HepG2 (cell line): ENCODE measurements around the gene TMTC1. TPM values are rescaled to one million over a fixed set of nuclear protein-coding genes. Genes with fewer than 3 reads are reported as not detected.

Experiments used
- CBFB ChIP-seq: sonication (generic); formaldehyde crosslinking; IDR thresholded peaks from 2 replicates; pipeline ENCODE4 v1.4.0; 2020; ENCODE audit warnings: missing genetic modification reagents
- CC2D1A ChIP-seq: sonication (generic); formaldehyde crosslinking; IDR thresholded peaks from 2 replicates; pipeline ENCODE4 v1.8.1; 2023; ENCODE audit warnings: mild to moderate bottlenecking, missing genetic modification reagents
- DR1 ChIP-seq: sonication (generic); formaldehyde crosslinking; IDR thresholded peaks from 2 replicates; pipeline ENCODE4 v1.8.0; 2021; ENCODE audit warnings: mild to moderate bottlenecking, missing genetic modification reagents, inconsistent platforms
- EHMT2 ChIP-seq: fragments of 200-600 bp; sonication (generic); IDR thresholded peaks from 2 replicates; pipeline ENCODE4 v1.7.0; 2017; ENCODE audit warnings: antibody characterized with exemption, low read depth, low read length, borderline replicate concordance
- FOSL1 ChIP-seq: sonication (generic); formaldehyde crosslinking; IDR thresholded peaks from 2 replicates; pipeline ENCODE4 v1.9.0; 2021; ENCODE audit warnings: missing genetic modification reagents, borderline replicate concordance
- FOXO1 ChIP-seq: sonication (generic); formaldehyde crosslinking; IDR thresholded peaks from 2 replicates; pipeline ENCODE4 v1.4.0; 2020; ENCODE audit warnings: missing genetic modification reagents
- HHEX ChIP-seq: IDR thresholded peaks from 2 replicates; pipeline ENCODE4 v1.6.1; 2016; ENCODE audit warnings: control low read depth
- HOMEZ ChIP-seq: IDR thresholded peaks from 2 replicates; pipeline ENCODE4 v1.6.1; 2016; ENCODE audit warnings: low read depth
- KDM6A ChIP-seq: IDR thresholded peaks from 2 replicates; pipeline ENCODE4 v1.6.1; 2016; ENCODE audit warnings: low read depth
- MAF1 ChIP-seq: sonication (generic); formaldehyde crosslinking; IDR thresholded peaks from 2 replicates; pipeline ENCODE4 v1.5.0; 2020; ENCODE audit warnings: missing genetic modification reagents, borderline replicate concordance
- NFRKB ChIP-seq: fragments of 450-650 bp; IDR thresholded peaks from 2 replicates; pipeline ENCODE4 v1.6.1; 2017
- SCMH1 ChIP-seq: sonication (generic); formaldehyde crosslinking; IDR thresholded peaks from 2 replicates; pipeline ENCODE4 v1.9.0; 2021; ENCODE audit warnings: missing genetic modification reagents, mild to moderate bottlenecking, borderline replicate concordance
- SMAD1 ChIP-seq: sonication (generic); formaldehyde crosslinking; IDR thresholded peaks from 2 replicates; pipeline ENCODE4 v1.4.0; 2020; ENCODE audit warnings: missing genetic modification reagents, low read depth, mild to moderate bottlenecking, borderline replicate concordance
- XRCC5 ChIP-seq: fragments of 200-400 bp; formaldehyde crosslinking; optimal IDR thresholded peaks from 2 replicates; pipeline ENCODE3; 2017; ENCODE audit warnings: mild to moderate bottlenecking, low read length
- ZFX ChIP-seq: sonication (generic); formaldehyde crosslinking; IDR thresholded peaks from 2 replicates; pipeline ENCODE4 v1.4.0; 2020; ENCODE audit warnings: mild to moderate bottlenecking, low read depth, missing genetic modification reagents, moderate library complexity
- ZNF136 ChIP-seq: sonication (generic); formaldehyde crosslinking; IDR thresholded peaks from 2 replicates; pipeline ENCODE4 v1.8.1; 2022; ENCODE audit warnings: low read depth, mild to moderate bottlenecking, moderate library complexity, missing genetic modification reagents
- ZNF224 ChIP-seq: sonication (generic); formaldehyde crosslinking; IDR thresholded peaks from 2 replicates; pipeline ENCODE4 v1.5.0; 2020; ENCODE audit warnings: mild to moderate bottlenecking, missing genetic modification reagents
- ZNF282 ChIP-seq: fragments of 450-650 bp; IDR thresholded peaks from 2 replicates; pipeline ENCODE4 v1.6.1; 2018; ENCODE audit not compliant: partially characterized antibody
- ZNF331 ChIP-seq: sonication (generic); formaldehyde crosslinking; IDR thresholded peaks from 2 replicates; pipeline ENCODE4 v1.4.0; 2020; ENCODE audit warnings: missing genetic modification reagents
- ZNF337 ChIP-seq: sonication (generic); formaldehyde crosslinking; IDR thresholded peaks from 2 replicates; pipeline ENCODE4 v1.5.1; 2020; ENCODE audit warnings: missing genetic modification reagents, low read depth, mild to moderate bottlenecking, borderline replicate concordance
- ZNF543 ChIP-seq: sonication (generic); formaldehyde crosslinking; IDR thresholded peaks from 2 replicates; pipeline ENCODE4 v1.4.0; 2020; ENCODE audit warnings: mild to moderate bottlenecking, missing genetic modification reagents
- ZNF552 ChIP-seq: sonication (generic); formaldehyde crosslinking; IDR thresholded peaks from 2 replicates; pipeline ENCODE4 v1.9.0; 2022; ENCODE audit warnings: missing genetic modification reagents, mild to moderate bottlenecking, borderline replicate concordance
- ZNF572 ChIP-seq: sonication (generic); formaldehyde crosslinking; IDR thresholded peaks from 2 replicates; pipeline ENCODE4 v1.5.1; 2020; ENCODE audit warnings: mild to moderate bottlenecking, missing genetic modification reagents
- ZNF646 ChIP-seq: sonication (generic); formaldehyde crosslinking; IDR thresholded peaks from 2 replicates; pipeline ENCODE4 v1.9.0; 2021; ENCODE audit warnings: mild to moderate bottlenecking, missing genetic modification reagents
- ZSCAN25 ChIP-seq: sonication (generic); formaldehyde crosslinking; IDR thresholded peaks from 2 replicates; pipeline ENCODE4 v1.8.0; 2022; ENCODE audit warnings: mild to moderate bottlenecking, missing genetic modification reagents
- polyA plus RNA-seq, 8 experiments: library from polyadenylated mRNA; depleted of rRNA in 3 of 8; stranded (reverse) in 7 of 8; unstranded in 1 of 8; fragments of >200 nt; fragmentation: Illumina TruSeq in 4 of 8; extraction: Trizol in 4 of 8; gene quantifications; 2 replicates each; pipeline versions ENCODE4 v1.2.1 to v1.2.3, GENCODE V29; 2011 to 2016; ENCODE audit warnings: low read depth in 4 of 8, missing spikeins in 1 of 8, mixed read lengths in 1 of 8; ENCODE audit not compliant: insufficient read depth in 1 of 8
- total RNA-seq, 5 experiments: library from RNA; depleted of rRNA; stranded (reverse); fragments of >200 nt; fragmentation: Illumina TruSeq; extraction: Trizol; gene quantifications; 2 replicates each; pipeline ENCODE4 v1.2.3, GENCODE V29; 2016; ENCODE audit warnings: low read depth in 1 of 5

TMTC1 gene
- total and polyA plus RNA-seq, 2 of the 13 experiments (the other 11 are each of a cell fraction or from before 2014, with no cell fraction given): 0.69 to 1.8 TPM

- TF ChIP-seq ZNF646 (CRISPR knock-in tag) (no peak), ZFX (CRISPR knock-in tag) (peak; percentile 82), DR1 (CRISPR knock-in tag) (no peak), EHMT2 (0 out of 2 replicates have a peak, but pooled peaks have one; percentile 35), CC2D1A (CRISPR knock-in tag) (no peak), ZNF136 (CRISPR knock-in tag) (no peak), KDM6A (CRISPR knock-in tag) (no peak), ZNF543 (CRISPR knock-in tag) (no peak), SCMH1 (CRISPR knock-in tag) (no peak), SMAD1 (no peak), NFRKB (no peak), ZNF337 (CRISPR knock-in tag) (no peak), CBFB (CRISPR knock-in tag) (no peak), ZNF282 (no peak), HHEX (no peak), HOMEZ (CRISPR knock-in tag) (0 out of 2 replicates have a peak, but pooled peaks have one; percentile 23), XRCC5 (no peak), FOSL1 (CRISPR knock-in tag) (no peak), FOXO1 (CRISPR knock-in tag) (no peak), MAF1 (CRISPR knock-in tag) (no peak), ZNF224 (no peak), ZNF331 (no peak), ZNF552 (CRISPR knock-in tag) (no peak), ZSCAN25 (CRISPR knock-in tag) (no peak), ZNF572 (CRISPR knock-in tag) (no peak)
Measured at GRCh38 chr12:29640589-29641345, 143.0 kb downstream of the TMTC1 start (continued).
